Mammary epithelial cell (primary cell): ENCODE results near the gene TNNI2.

ENCODE experiments used
- EZH2 ChIP-seq: IDR thresholded peaks from 2 replicates; pipeline ENCODE4 v1.6.1; 2012; ENCODE audit warnings: low read length, inconsistent platforms, borderline replicate concordance
- TF ChIP-seq, protein P1 (sequence below), 2 donors: IDR thresholded peaks in 1 of 2; conservative IDR thresholded peaks in 1 of 2; 2 replicates each; pipeline ENCODE4 v1.5.1; 2011 to 2012; ENCODE audit warnings: inconsistent platforms in 2 of 2, low read length in 2 of 2, mild to moderate bottlenecking in 2 of 2, control low read depth in 1 of 2, low read depth in 1 of 2; ENCODE audit not compliant: insufficient read depth in 1 of 2; ENCODE audit errors: extremely low read depth in 1 of 2

DNA sequence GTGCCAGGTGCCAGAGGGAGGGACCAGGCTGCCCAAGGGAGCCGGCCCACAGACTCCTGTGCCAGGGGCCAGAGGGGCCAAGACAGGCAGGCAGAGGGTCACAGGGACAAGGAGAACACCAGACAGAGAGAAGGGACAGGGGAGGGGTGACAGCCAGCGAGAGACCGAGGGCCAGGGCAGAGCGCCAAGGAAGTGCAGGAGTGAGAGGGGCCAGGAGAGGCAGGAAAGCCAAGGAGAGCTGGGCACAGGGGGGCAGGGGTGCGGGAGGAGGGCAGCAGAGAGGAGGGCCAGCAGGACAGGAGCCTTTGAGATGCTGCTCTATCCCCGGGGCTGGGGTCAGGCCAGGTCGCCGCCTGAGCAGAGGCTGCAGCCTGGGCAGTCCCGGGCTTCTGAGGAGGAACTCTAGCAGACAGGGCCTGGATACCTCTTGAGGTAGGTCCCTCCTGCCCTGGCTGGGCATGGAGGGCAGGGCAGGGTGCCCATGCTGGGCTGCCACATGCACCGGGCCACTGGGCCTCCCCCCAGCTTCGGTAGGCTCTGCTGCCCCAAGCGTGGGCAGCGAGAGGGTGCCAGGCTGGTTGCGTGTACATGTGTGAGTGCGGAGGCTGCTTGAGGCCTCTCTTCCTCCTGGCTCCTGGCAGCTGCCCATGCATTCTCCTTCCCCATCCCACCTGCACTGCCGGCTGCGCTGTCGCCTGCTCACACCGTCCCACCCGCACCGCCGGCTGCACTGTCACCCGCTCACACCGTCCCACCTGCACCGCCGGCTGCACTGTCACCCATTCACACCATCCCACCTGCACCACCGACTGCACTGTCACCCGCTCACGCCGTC lies 26.3 kb downstream of the TNNI2 start:
- TF ChIP-seq, protein P1, sequence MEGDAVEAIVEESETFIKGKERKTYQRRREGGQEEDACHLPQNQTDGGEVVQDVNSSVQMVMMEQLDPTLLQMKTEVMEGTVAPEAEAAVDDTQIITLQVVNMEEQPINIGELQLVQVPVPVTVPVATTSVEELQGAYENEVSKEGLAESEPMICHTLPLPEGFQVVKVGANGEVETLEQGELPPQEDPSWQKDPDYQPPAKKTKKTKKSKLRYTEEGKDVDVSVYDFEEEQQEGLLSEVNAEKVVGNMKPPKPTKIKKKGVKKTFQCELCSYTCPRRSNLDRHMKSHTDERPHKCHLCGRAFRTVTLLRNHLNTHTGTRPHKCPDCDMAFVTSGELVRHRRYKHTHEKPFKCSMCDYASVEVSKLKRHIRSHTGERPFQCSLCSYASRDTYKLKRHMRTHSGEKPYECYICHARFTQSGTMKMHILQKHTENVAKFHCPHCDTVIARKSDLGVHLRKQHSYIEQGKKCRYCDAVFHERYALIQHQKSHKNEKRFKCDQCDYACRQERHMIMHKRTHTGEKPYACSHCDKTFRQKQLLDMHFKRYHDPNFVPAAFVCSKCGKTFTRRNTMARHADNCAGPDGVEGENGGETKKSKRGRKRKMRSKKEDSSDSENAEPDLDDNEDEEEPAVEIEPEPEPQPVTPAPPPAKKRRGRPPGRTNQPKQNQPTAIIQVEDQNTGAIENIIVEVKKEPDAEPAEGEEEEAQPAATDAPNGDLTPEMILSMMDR (conservative IDR thresholded peaks at IDR 0.05 in 1 of 2, IDR thresholded peaks at IDR 0.05 in 1 of 2; ENCODE audit: extremely low read depth in 1 of 2, insufficient read depth in 1 of 2, low read depth in 1 of 2, low read length in 2 of 2) = no peak
- TF ChIP-seq EZH2 = no peak
